NCI-H1092 treated with DMSO at 0.1 percent for 48 hours (cell line): ENCODE measurements around the gene TMEM100.

Experiments used
- DNase-seq: peaks from one replicate; lab custom pipeline; 2025; lab: John Stamatoyannopoulos, UW

TMEM100 gene

GRCh38 chr17:55722742-55723487 lies at the start of gene TMEM100:
Gene TMEM100 (minus strand): TSS chr17:55722864. CDS start chr17:55721070, 1,794 bp downstream.
- DNase-seq = no peak

DNA sequence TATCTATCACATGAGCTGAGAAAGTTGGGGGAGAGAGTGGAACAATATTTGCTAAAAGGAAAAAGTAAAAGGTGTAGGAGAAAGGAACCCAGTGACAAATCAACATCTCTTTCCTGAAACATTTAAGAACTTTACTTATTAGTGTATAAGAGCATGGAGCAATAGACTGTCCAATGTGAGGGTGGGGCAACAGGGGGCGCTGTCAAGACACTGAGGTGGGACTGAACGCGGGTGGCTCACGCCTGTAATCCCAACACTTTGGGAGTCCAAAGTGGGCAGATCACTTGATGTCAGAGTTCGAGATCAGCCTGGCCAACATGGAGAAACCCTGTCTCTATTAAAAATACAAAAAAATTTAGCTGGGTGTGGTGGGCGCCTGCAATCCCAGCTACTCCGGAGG lies 49.4 kb upstream of the TMEM100 start:
- no peak for DNase-seq

DNA sequence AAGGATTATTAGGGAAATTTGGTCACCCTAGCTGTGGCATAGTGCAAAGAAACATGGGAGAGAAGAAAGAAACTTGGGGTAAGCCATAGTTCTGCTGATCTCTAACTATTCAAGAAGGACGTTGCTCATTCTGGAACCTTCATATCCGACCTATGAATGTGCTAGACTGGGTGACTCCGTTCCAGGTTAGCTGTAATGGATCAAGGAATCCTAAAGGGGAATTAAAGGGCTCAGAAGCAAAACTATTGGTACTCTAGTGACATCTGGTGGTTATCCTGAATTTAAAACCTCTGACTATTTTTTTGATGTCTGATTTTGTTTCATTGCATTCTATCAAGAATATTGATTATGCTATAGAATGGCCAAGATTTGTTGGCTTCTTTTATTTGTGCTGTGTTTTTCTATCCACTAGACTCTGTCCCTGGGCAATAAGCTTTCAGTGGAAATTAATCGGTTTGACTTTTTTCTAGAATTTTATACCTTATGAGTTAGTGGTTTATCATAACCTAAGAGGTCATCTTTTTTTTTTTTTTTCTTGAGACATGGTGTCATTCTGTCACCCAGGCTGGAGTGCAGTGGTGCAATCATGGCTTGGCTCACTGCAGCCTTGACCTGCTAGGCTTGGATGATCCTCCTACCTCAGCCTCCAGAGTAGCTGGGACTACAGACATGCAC lies 47.7 kb upstream of the TMEM100 start:
- DNase-seq = peak; percentile 75

DNA sequence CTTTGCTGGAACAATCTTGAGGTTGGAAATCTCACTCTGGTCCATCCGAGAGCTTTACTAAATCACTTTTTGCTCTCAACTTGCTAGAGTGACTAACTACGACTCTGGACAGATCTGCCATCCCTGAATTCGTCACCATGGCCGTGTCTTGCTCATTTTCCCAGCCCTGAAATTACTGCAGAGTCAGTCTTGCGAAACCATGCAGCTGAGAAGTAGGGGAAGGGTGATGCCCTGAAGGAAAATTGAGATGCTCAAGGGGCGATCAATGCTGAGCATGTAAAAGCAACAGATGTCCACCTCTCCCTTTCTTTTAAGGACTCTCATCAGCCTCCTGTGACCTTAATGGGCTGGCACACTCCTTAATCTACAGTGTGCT lies 46.9 kb upstream of the TMEM100 start:
- DNase-seq = no peak

GRCh38 chr17:55768936-55769624 lies 46.4 kb upstream of the TMEM100 start:
- DNase-seq = no peak

DNA sequence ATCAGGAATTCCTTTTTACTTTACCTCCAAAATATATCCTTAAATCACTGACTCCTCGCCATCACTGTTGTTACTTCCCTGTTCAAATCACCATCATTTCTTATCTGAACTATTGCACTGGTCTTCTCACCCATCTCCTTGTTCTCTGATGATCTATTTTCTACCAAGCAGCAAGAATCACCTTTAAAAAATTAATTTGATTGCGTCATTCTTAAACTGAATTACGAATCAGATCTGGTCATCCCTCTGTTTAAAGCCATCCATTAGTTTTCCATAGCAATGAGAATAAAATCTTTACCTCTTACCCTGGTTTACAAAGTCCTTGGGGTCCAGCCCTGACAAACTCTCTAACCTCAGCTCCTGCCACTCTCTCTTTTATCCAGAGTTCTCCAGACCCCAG lies 42.8 kb upstream of the TMEM100 start:
- no peak for DNase-seq

DNA sequence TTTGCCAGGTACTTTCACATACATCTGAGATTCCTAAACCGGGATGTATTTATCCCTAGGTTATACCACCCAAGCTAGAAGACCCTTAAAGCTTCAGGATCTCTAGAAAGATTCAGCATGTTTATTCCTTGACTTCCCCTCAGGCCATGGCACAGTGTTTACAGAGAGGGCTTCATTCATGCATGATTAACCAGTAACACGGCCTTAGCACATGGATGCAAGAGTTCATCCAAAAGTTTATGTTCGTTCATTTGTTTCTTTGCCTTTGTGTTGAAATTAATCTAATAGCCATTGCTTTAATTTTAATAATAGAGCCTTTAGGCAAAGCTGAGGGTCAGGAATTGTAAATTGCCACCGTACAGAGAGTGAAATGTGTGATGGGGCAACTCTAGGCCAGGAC lies 41.9 kb upstream of the TMEM100 start:
- no peak for DNase-seq

DNA sequence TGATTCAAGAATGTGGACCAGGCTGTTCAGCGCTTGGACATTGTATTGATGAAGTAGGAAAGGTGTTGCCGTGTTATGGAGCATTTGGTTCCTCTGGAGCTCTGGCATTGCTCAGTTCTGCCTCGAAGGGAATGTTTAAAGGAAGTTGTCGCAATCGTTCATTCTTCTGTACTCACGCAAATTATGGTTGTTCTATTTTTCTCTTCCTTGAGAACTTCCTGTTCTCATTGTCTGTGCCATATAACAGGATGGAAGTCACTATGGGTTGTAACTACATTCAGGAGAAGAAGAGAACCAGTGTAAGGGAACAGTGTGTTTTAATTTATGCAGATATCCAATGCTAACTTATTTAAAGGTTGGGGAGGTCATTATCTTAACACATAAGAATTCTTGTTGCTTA lies 41.2 kb upstream of the TMEM100 start:
- no peak for DNase-seq

- no peak for DNase-seq
These were observed 39.6 kb upstream of the TMEM100 start for GRCh38 chr17:55762086-55762858.

GRCh38 chr17:55760643-55761355 lies 38.1 kb upstream of the TMEM100 start:
- no peak for DNase-seq

- no peak for DNase-seq
These were observed 35.5 kb upstream of the TMEM100 start for GRCh38 chr17:55758171-55758570.

DNA sequence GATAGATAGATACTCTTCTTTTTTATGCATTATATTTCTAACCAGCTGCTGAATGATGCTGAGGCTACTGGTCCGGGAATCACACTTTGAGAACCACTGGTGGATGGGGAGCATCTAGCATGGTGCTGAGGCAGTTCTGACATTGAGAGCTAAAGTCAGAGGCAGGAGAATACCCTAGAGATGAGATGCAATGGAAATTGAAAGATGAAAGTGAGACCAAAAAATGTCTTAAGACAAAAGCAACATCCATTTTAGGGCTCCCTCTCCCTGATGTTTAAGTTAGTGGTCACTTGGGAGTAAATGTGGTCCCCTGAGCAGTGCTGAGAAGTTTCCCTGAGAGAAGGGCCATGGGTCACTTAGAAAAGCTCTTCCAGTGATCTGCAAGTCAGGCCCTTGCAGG lies 35.0 kb upstream of the TMEM100 start:
- DNase-seq = no peak

DNA sequence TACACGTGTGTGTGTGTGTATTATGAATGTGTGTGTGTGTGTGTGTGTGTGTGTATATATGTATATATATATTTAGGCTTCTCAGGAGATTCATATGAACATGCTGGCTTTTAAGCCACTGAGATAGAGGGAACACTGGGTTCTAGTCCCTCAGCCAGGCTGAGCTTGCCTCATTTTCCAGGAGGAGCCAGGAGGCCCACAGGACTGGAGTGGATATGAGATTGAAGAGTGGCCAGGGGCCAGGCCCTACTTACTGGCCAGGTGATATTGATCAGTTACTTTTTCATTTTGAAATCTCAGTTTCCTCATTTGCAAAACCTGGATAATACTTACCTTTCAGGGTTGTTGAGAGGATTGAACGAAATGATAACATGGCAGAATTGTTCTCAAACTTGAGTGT lies 34.0 kb upstream of the TMEM100 start:
- no peak for DNase-seq

- DNase-seq = no peak
These were observed 29.1 kb upstream of the TMEM100 start for GRCh38 chr17:55751720-55752250.

- peak; percentile 77 for DNase-seq
These were observed 28.3 kb upstream of the TMEM100 start, which contains the start of gene PCTP for GRCh38 chr17:55750750-55751657. Gene PCTP (plus strand): TSS chr17:55751051. CDS start chr17:55751104, 53 bp downstream.

GRCh38 chr17:55749985-55750384 lies 27.3 kb upstream of the TMEM100 start:
- no peak for DNase-seq

GRCh38 chr17:55748841-55749240 lies 26.2 kb upstream of the TMEM100 start:
- no peak for DNase-seq

GRCh38 chr17:55747209-55747608 lies 24.5 kb upstream of the TMEM100 start:
- DNase-seq = no peak

DNA sequence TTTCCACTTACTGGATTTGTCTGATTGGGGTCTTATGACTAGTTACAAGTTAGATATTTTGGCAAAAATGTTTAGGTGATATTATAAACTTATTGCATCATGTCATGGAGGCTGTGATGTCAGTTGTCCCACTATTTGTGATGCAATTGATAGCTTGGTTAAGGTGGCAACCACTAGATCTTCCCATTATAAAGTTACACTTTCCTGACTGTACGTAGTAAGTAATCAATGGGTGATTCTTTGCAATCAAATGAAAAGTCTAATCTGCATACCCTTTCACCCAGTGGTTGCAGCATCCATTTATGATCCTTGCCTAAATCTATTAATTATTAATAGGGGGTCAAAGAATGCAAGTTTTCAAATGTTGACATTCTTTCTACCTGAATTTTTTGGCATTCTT lies 23.8 kb upstream of the TMEM100 start:
- DNase-seq = no peak

DNA sequence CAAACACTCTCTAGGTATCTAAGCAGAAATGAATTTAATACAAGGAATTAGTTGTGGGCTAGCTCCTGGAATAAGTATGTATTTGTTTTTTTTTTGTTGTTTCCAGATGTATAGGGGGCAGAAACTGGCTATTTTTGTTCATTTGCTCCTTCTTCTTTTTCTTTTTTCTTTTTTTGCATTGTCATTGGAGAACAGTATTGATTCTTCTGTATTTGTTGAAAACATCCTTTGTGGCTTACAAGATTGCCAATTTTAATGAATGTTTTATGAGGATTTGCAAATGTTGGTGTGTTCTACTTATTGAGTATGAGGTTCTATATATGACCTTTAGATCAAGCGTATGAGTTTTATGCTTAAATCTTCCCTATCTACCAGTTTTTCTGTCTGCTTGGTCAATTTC lies 22.6 kb upstream of the TMEM100 start:
- DNase-seq = no peak
